HuH-7.5 (cell line): ENCODE results near the gene MAML2.

ENCODE experiments used
- DNase-seq: peaks from one replicate; pipeline ENCODE4 v3.0.0; 2011; ENCODE audit warnings: low spot score

MAML2 gene

GRCh38 chr11:96207459-96208449 lies 135.2 kb downstream of the MAML2 start:
- DNase-seq: no peak

GRCh38 chr11:96206955-96207354 lies 136.0 kb downstream of the MAML2 start:
- DNase-seq: no peak

DNA sequence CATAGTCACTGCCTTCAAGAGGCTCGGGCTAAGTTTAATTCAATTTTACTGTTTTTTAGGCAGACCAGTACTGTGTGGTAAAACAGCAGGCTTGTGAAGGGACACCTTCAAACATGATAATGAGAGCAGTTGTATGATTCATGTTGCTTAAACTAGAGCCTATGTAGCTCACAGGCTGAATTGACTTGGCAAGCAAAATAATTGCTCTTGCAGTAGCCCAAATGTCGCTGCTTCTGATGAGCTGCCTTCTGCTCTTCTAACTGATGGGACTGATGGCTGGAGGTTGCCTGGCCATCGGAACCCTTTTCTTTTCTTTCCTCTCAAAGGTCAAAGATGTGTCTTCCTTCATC lies 137.6 kb downstream of the MAML2 start:
- no peak for DNase-seq

DNA sequence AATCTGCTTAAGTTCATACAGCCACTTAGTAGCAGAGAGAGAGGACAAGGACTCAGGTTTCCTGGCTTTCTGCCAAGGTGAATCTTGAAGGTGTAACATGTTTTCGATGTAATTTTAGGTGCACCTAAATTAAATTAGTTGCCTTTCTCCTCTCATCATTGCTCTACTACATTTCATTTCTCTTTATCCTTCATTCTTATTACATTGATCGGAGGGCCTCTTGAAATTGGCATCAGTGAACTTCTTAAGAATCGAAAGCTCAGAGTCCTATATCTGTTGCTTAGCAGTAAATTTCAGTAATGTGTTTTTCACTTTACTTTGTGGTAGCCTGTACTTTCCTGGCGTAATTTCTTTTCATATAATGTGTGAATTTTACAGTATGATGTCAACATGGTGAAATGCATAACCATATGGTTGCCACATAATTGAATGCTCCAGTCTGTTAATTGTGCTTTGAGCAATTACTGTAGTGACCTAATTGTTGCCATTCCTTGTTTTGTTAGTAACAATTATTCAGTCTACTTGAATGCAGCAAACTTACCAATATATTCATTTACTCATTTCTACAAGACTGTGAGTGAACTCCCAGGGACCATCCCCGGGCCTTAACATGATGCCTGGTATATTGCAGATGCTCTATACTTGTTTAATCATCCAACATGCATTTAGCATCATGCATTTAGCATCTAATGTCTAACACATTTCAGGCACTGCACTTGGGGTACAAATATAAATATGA lies 138.1 kb downstream of the MAML2 start:
- no peak for DNase-seq

DNA sequence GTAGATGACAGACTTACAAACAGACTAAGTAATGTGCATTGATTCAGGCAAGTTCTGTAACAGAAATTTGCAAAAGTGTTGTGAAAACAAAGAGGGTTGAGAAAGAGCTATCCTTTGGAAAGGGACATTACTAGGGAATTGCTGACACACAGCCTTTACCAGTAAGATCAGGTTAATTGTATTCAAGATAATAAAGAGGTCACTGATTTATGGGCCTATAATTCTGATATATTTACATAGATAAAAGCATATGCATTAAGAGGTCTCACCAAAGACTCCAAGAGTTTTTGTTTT lies 138.7 kb downstream of the MAML2 start:
- no peak for DNase-seq

DNA sequence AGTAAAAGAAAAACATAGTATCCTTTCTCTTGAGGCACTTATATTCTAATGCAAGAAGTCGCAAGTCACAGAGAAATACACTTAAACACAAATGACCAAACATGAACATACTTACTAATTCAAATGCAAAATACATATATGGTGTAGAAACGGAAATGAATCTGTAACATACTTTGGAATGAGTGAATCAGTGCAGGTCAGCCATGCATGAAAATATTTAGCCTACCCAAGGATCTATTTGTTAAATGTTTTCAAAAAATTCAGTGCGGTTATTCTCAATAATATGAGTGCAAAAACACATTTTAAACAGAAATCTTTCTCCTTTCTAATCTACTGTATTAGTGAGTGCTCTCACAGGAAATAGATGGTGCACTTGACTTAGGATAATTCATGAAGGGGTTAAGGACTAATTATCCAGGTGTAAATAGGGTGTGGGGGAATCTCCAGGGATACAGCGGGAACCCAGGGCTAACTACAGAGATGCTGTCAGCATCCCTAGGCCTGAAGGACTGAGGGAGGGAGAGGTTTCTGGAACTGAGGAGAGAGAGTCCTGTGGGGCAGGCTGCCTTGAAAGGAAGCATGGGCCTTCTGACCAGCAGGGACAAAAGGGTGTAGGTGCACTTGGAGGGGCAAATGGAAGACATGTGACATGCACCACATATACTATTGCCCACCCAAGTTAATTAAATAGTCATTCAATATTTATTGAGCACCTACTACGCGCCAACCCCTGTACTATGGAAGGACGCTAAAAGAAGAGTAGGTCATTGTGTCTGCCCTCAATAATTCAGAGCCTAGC lies 139.2 kb downstream of the MAML2 start:
- DNase-seq: no peak

DNA sequence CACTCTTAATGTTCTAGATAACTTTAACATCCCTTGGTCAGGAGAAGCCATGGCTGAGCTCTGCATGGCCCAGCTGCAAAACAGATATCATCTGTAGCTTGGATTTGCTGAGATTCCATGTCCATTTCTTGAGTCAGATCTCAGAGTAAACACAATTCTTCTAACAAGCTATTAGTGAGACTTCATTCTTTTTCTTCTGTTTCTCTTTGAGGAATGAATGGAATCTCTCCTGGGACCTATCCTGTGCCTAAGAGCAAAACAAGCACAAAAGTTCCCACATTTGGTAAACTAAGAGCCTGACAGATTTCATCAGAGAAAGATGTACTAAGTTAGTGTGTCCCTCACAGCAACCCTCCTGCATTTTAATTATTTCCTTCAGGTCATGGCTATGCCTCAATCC lies 142.8 kb downstream of the MAML2 start:
- no peak for DNase-seq

- DNase-seq: no peak
Observed at GRCh38 chr11:96199563-96200025, 143.4 kb downstream of the MAML2 start.

GRCh38 chr11:96197801-96198701 lies 144.9 kb downstream of the MAML2 start:
- no peak for DNase-seq

DNA sequence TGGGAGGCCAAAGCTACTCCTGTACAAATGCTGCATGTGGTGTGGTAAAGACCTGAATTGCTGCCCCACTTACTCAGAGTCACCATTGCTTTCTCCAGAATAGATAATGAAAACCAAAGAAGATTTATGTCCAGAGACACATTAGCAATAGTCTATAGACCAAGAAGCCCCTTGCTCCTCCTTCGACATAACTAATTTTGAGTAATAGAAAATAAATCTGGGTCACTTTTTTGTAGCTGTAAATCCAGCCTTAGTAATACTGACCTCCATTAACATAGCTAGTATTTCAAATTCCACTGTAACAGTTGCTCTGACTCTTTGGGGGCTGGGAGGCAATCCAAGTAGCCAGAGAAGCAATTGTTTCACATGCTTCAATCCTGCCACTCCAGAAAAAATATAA lies 145.9 kb downstream of the MAML2 start:
- DNase-seq: no peak

DNA sequence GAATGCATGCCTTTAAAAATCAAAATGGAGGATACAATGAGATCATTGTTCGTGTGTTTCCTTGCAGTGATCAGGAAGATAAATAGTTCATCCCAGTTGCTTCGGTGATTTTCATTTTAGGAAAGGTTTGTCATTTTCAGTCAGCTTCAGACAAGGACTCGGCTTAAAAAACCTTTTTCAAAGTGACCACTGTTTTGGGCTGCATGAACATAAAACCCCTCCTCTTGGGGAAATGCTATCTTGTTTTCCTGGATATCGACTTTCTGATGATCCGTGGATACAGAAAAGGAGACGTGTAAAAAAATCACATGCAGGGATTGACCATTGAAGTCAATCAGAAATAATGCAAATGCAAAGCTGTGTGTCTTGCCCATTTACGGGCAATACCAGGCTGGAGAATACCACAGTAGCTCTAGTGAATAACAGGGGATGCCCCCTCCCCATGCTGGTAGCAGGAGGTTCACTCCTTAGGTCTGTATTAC lies 146.8 kb downstream of the MAML2 start:
- DNase-seq: no peak

DNA sequence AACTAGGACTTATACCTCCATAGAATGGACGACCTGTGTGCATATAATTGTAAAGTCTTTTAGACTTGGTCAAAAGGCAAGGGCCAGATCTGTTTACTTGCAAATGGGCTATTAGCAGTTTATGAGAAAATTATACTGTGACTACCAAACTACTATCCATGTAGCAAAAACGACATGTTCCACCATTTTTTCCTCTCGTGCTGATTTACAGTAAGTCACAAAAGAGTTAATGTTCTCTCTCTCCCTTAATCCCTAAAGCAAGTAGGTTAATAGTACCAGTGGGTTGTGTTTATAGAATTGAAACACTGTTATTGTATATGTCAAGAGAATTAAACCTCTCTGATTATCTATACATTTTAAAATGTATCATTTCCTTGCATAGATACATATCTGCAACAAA lies 147.3 kb downstream of the MAML2 start:
- DNase-seq: no peak

- no peak for DNase-seq
Observed at GRCh38 chr11:96194581-96195374, 148.2 kb downstream of the MAML2 start.

GRCh38 chr11:96193745-96194443 lies 149.1 kb downstream of the MAML2 start:
- no peak for DNase-seq

- DNase-seq: no peak
Observed at GRCh38 chr11:96191752-96192151, 151.2 kb downstream of the MAML2 start.

GRCh38 chr11:96189351-96189750 lies 153.6 kb downstream of the MAML2 start:
- DNase-seq: no peak

- no peak for DNase-seq
Observed at GRCh38 chr11:96188243-96189006, 154.6 kb downstream of the MAML2 start.

- DNase-seq: no peak
Observed at GRCh38 chr11:96187822-96188221, 155.2 kb downstream of the MAML2 start.

DNA sequence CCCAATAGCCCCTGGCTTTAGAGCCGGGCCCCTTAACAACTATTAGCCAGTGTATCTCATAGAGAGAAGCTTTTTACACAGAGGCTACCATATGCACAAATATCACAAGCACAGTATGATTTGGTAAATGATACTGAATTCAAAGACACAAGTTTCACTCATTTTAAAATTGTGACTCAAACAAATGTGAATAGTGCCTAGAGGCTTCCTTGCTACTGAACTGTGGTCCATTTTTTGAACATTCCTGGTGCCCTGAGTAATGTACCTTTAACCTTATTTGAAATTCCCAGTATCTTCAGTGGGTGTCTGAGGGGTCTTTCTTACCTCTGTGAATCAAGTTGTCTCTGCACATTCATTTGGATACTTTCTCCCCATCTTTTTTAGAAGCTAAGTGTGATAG lies 156.2 kb downstream of the MAML2 start:
- no peak for DNase-seq
